SK-N-SH (cell line): ENCODE results near the gene SPEM1.

Experiments
- EZH2phosphoT487 ChIP-seq: fragments of 200-600 bp; sonication (generic); IDR thresholded peaks from 2 replicates; pipeline ENCODE4 v1.6.1; 2017; ENCODE audit warnings: low read depth, mixed run types, mild to moderate bottlenecking, antibody characterized with exemption, moderate library complexity, borderline replicate concordance
- POLR2AphosphoS5 ChIP-seq: IDR thresholded peaks from 2 replicates; pipeline ENCODE4 v1.6.1; 2012; ENCODE audit warnings: low read depth, low read length
- TF ChIP-seq, protein P1 (sequence below): IDR thresholded peaks from 2 replicates; pipeline ENCODE4 v1.6.1; 2012; ENCODE audit warnings: mild to moderate bottlenecking, low read depth, low read length, moderate library complexity
- TF ChIP-seq, protein P2 (sequence below): IDR thresholded peaks from 2 replicates; pipeline ENCODE4; 2012
- TF ChIP-seq, protein P3 (sequence below): IDR thresholded peaks from 2 replicates; pipeline ENCODE4 v1.4.0; 2012; ENCODE audit warnings: low read depth, borderline replicate concordance
- TF ChIP-seq, protein P4 (sequence below): fragments of 150-350 bp; IDR thresholded peaks from 2 replicates; pipeline ENCODE4 v1.6.1; 2017; ENCODE audit warnings: antibody characterized with exemption, low read length, low read depth, borderline replicate concordance

DNA sequence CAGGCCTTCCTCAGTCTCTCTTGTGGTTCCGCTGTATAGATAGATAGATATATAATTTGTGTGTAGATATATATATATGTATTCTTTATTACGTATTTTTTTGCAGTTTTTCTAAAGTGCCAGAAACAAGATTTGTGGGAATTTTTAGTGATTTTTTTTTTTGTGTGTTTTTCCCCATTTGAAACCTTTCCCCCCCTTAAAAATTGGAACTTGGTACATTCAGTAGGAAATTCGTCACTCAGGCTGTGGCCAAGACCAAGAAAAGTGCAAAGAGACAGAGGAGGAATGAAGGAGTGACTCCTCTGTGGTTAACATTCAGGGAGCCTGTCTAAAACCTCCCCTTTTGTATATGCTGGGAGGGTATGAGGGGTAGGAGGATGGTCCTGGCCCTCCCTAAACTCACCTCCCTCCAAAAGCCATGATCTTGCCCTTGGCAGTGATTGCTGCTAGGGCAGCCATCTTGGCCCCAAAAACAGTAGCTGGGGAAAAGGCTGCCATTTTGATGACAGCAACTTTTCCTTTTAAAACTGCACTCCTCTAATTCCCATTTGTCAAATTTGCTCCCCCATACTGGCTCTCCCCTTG is 39.9 kb downstream of the SPEM1 start:
- TF ChIP-seq, protein P1, sequence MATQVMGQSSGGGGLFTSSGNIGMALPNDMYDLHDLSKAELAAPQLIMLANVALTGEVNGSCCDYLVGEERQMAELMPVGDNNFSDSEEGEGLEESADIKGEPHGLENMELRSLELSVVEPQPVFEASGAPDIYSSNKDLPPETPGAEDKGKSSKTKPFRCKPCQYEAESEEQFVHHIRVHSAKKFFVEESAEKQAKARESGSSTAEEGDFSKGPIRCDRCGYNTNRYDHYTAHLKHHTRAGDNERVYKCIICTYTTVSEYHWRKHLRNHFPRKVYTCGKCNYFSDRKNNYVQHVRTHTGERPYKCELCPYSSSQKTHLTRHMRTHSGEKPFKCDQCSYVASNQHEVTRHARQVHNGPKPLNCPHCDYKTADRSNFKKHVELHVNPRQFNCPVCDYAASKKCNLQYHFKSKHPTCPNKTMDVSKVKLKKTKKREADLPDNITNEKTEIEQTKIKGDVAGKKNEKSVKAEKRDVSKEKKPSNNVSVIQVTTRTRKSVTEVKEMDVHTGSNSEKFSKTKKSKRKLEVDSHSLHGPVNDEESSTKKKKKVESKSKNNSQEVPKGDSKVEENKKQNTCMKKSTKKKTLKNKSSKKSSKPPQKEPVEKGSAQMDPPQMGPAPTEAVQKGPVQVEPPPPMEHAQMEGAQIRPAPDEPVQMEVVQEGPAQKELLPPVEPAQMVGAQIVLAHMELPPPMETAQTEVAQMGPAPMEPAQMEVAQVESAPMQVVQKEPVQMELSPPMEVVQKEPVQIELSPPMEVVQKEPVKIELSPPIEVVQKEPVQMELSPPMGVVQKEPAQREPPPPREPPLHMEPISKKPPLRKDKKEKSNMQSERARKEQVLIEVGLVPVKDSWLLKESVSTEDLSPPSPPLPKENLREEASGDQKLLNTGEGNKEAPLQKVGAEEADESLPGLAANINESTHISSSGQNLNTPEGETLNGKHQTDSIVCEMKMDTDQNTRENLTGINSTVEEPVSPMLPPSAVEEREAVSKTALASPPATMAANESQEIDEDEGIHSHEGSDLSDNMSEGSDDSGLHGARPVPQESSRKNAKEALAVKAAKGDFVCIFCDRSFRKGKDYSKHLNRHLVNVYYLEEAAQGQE, result no peak
- TF ChIP-seq, protein P2, sequence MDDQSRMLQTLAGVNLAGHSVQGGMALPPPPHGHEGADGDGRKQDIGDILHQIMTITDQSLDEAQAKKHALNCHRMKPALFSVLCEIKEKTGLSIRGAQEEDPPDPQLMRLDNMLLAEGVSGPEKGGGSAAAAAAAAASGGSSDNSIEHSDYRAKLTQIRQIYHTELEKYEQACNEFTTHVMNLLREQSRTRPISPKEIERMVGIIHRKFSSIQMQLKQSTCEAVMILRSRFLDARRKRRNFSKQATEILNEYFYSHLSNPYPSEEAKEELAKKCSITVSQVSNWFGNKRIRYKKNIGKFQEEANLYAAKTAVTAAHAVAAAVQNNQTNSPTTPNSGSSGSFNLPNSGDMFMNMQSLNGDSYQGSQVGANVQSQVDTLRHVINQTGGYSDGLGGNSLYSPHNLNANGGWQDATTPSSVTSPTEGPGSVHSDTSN, result no peak
- TF ChIP-seq, protein P3, sequence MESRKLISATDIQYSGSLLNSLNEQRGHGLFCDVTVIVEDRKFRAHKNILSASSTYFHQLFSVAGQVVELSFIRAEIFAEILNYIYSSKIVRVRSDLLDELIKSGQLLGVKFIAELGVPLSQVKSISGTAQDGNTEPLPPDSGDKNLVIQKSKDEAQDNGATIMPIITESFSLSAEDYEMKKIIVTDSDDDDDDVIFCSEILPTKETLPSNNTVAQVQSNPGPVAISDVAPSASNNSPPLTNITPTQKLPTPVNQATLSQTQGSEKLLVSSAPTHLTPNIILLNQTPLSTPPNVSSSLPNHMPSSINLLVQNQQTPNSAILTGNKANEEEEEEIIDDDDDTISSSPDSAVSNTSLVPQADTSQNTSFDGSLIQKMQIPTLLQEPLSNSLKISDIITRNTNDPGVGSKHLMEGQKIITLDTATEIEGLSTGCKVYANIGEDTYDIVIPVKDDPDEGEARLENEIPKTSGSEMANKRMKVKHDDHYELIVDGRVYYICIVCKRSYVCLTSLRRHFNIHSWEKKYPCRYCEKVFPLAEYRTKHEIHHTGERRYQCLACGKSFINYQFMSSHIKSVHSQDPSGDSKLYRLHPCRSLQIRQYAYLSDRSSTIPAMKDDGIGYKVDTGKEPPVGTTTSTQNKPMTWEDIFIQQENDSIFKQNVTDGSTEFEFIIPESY, result no peak
- no peak for TF ChIP-seq EZH2phosphoT487
- no peak for TF ChIP-seq POLR2AphosphoS5
- TF ChIP-seq, protein P4, sequence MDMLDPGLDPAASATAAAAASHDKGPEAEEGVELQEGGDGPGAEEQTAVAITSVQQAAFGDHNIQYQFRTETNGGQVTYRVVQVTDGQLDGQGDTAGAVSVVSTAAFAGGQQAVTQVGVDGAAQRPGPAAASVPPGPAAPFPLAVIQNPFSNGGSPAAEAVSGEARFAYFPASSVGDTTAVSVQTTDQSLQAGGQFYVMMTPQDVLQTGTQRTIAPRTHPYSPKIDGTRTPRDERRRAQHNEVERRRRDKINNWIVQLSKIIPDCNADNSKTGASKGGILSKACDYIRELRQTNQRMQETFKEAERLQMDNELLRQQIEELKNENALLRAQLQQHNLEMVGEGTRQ, result no peak
